Thyroid gland (tissue), 4 donors: ENCODE measurements around the gene LSG1. TPM values are rescaled to one million over a fixed set of nuclear protein-coding genes. Genes with fewer than 3 reads are reported as not detected.

ENCODE experiments used
- DNase-seq, 2 donors: peaks; one replicate each; pipeline ENCODE4 v3.0.0-alpha.2; 2019
- H3K27ac ChIP-seq, 3 donors: fragments of 200-600 bp; sonication (generic); 1 replicate in 2 of 3; 2 replicates in 1 of 3; pipeline ENCODE4 v1.5.1; 2016 to 2019; ENCODE audit warnings: mild to moderate bottlenecking in 1 of 3, moderate library complexity in 1 of 3
- H3K27me3 ChIP-seq: fragments of 200-600 bp; sonication (generic); one replicate; pipeline ENCODE4 v1.5.1; 2019
- H3K36me3 ChIP-seq, 2 donors: fragments of 200-600 bp; sonication (generic); one replicate each; pipeline ENCODE4 v1.5.1; 2016 to 2019
- H3K4me1 ChIP-seq, 2 donors: fragments of 200-600 bp; sonication (generic); one replicate each; pipeline ENCODE4 v1.5.1; 2017 to 2019
- H3K4me3 ChIP-seq, 3 donors: fragments of 200-600 bp; sonication (generic); replicated peaks in 1 of 3; 1 replicate in 2 of 3; 2 replicates in 1 of 3; pipeline ENCODE4 v1.5.1; 2016; ENCODE audit warnings: mild to moderate bottlenecking in 1 of 3
- H3K9me3 ChIP-seq: fragments of 200-600 bp; sonication (generic); one replicate; pipeline ENCODE4 v1.5.1; 2017
- POLR2A ChIP-seq, 2 donors: fragments of 450-650 bp; IDR thresholded peaks; one replicate each; pipeline ENCODE4 v1.6.1; 2017; ENCODE audit warnings: antibody characterized with exemption in 2 of 2, mild to moderate bottlenecking in 2 of 2, moderate library complexity in 1 of 2
- WGBS, 2 donors: methylation state at CpG; one replicate each; pipeline ENCODE4 v1.1.5; 2017; 5-methylcytosine and 5-hydroxymethylcytosine counted together
- intact Hi-C: fragments of 100-400 bp; cut with DNase I; formaldehyde crosslinking; loops from one replicate; pipeline ENCODE4 v1.15.1; 2023
- total RNA-seq, 4 donors: library from RNA; depleted of rRNA; stranded (reverse); fragments of >200 nt; gene quantifications; one replicate each; pipeline ENCODE4 v1.2.3, GENCODE V29; 2016
- TF ChIP-seq, protein P1 (sequence below), 6 experiments: fragments of 200-600 bp in 3 of 6; fragments of 450-650 bp in 3 of 6; sonication (generic) in 3 of 6; IDR thresholded peaks; one replicate each; pipeline ENCODE4 v1.5.1; 2016 to 2019; ENCODE audit warnings: antibody characterized with exemption in 6 of 6, mild to moderate bottlenecking in 2 of 6, inconsistent platforms in 1 of 6, moderate library complexity in 1 of 6

LSG1 gene
- total RNA-seq, 4 donors from 2014 or later = 34.8 to 60.3 (median 49.7) TPM

GRCh38 chr3:194661946-194662345 is 10.0 kb downstream of the LSG1 start:
- TF ChIP-seq, protein P1, sequence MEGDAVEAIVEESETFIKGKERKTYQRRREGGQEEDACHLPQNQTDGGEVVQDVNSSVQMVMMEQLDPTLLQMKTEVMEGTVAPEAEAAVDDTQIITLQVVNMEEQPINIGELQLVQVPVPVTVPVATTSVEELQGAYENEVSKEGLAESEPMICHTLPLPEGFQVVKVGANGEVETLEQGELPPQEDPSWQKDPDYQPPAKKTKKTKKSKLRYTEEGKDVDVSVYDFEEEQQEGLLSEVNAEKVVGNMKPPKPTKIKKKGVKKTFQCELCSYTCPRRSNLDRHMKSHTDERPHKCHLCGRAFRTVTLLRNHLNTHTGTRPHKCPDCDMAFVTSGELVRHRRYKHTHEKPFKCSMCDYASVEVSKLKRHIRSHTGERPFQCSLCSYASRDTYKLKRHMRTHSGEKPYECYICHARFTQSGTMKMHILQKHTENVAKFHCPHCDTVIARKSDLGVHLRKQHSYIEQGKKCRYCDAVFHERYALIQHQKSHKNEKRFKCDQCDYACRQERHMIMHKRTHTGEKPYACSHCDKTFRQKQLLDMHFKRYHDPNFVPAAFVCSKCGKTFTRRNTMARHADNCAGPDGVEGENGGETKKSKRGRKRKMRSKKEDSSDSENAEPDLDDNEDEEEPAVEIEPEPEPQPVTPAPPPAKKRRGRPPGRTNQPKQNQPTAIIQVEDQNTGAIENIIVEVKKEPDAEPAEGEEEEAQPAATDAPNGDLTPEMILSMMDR (IDR thresholded peaks at IDR 0.05) = no peak
- no peak for TF ChIP-seq POLR2A (IDR thresholded peaks at IDR 0.05)
- intact Hi-C loops = no loop called here
- no peak for DNase-seq
- Histone ChIP-seq H3K4me1 (no peaks in the 10 kb centered on the region), H3K36me3 (peaks cover 31 to 41% of the 10 kb centered on the region in 2 donors), H3K27ac (no peak overlapping the region), H3K4me3 (no peak overlapping the region), H3K9me3 (no peaks in the 10 kb centered on the region), H3K27me3 (no peaks in the 10 kb centered on the region)
- 80 to 83% methylated on average over 6 of the region's 6 CpGs for WGBS, 2 donors

DNA sequence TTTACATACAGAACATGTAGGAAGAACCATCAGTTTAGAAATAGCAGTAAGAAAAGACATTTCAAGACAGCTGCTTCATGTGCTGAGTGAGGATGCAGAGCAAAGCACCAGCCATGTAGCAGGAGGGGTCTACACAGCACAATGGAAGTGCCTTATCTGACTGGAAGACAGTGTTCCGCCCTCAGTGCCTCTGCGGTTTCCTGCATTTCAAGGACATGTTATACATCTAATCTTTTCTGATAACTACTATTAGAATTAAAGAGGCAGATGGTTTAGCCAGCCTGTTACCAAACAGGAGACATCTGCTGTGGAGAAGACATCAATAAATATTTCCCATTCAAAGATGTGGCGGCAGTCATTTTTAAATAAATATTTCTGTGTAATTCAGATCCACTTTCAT is 10.6 kb downstream of the LSG1 start:
- no peak for DNase-seq
- Histone ChIP-seq H3K27me3 (no peaks in the 10 kb centered on the region), H3K4me1 (no peaks in the 10 kb centered on the region), H3K4me3 (no peak overlapping the region), H3K27ac (no peak overlapping the region), H3K36me3 (peaks cover 31 to 41% of the 10 kb centered on the region in 2 donors), H3K9me3 (no peaks in the 10 kb centered on the region)
- intact Hi-C loops = no loop called here
- TF ChIP-seq POLR2A (IDR thresholded peaks at IDR 0.05) = no peak
- TF ChIP-seq, protein P1 (IDR thresholded peaks at IDR 0.05) = no peak
- 84 to 92% methylated on average over 3 of the region's 3 CpGs for WGBS, 2 donors

DNA sequence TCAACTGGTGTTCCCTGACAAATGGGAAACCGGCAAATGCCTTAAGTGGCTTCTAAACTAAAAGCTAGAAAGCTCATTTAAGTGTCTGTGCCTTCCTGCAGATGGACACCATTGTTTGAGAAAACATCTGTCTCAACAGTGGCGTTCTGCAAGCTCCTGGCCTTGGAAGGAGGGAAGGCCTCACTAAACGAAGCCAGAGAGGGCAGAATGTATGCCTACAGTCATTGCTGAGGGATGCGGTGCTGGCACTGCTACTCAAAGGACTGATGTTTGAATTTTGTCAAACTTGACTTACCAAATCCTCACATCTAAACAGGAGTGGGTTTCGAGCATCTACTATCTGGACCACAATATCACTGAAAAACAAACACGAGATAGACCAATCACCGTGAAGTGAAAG is 12.2 kb downstream of the LSG1 start:
- DNase-seq = no peak
- Histone ChIP-seq H3K4me3 (no peak overlapping the region), H3K4me1 (no peaks in the 10 kb centered on the region), H3K27me3 (no peaks in the 10 kb centered on the region), H3K9me3 (no peaks in the 10 kb centered on the region), H3K27ac (no peak overlapping the region), H3K36me3 (peaks cover 16 to 33% of the 10 kb centered on the region in 2 donors)
- TF ChIP-seq POLR2A (IDR thresholded peaks at IDR 0.05) = no peak
- TF ChIP-seq, protein P1 (IDR thresholded peaks at IDR 0.05) = no peak
- WGBS, 2 donors = 87 to 95% methylated on average over 7 of the region's 7 CpGs
- intact Hi-C loops = no loop called here

DNA sequence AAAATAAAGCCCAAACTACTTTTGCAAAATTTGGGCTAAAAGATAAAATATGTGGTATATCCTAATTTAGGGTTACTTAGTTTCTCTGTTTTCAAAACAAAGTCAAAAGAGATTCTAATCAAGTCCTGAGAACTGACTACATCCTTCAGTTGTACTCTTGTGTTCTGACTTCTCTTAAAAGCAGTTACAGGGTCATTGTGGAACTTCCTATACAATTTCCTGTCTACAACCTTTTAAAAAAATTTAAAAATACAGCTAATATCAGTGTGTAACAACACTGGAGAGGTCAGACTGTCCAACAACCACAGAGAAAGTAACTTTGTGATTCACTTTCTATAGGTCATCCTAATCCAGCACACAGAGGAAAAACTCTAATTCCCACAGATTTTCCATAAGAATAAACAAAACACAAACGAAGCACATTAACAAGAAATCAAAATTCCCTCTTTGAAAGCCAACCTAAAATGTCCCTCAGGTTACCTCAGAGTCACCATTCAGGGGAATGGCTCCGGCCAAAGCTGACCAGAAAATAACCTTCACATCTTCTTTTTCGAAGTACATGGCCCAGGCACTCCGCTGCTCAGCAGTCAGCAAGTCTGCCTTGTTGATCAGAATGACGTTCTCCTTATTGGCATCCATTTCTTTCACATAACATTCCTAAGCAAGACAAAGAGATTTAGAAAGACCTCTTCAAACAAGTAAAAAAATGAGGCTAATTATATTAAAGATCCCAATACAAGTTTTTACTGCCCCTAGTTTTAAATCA is 13.3 kb downstream of the LSG1 start:
- WGBS, 2 donors = 86 to 90% methylated on average over 5 of the region's 5 CpGs
- intact Hi-C loops = no loop called here
- Histone ChIP-seq H3K36me3 (peaks cover 18 to 31% of the 10 kb centered on the region in 2 donors), H3K27ac (no peak overlapping the region), H3K4me3 (no peak overlapping the region), H3K9me3 (no peaks in the 10 kb centered on the region), H3K27me3 (no peaks in the 10 kb centered on the region), H3K4me1 (no peaks in the 10 kb centered on the region)
- TF ChIP-seq, protein P1 (IDR thresholded peaks at IDR 0.05) = no peak
- no peak for TF ChIP-seq POLR2A (IDR thresholded peaks at IDR 0.05)
- no peak for DNase-seq

GRCh38 chr3:194657439-194657838 is 14.6 kb downstream of the LSG1 start:
- Histone ChIP-seq H3K9me3 (no peaks in the 10 kb centered on the region), H3K4me1 (no peaks in the 10 kb centered on the region), H3K4me3 (no peak overlapping the region), H3K27ac (no peak overlapping the region), H3K36me3 (peaks cover 27 to 35% of the 10 kb centered on the region in 2 donors), H3K27me3 (no peaks in the 10 kb centered on the region)
- intact Hi-C loops = no loop called here
- WGBS, 2 donors = 79 to 87% methylated on average over 7 of the region's 7 CpGs
- TF ChIP-seq, protein P1 (IDR thresholded peaks at IDR 0.05) = no peak
- TF ChIP-seq POLR2A (IDR thresholded peaks at IDR 0.05) = no peak
- DNase-seq = no peak
